Adrenal gland (tissue), 19 donors: ENCODE measurements around the gene C19orf73. TPM values are rescaled to one million over a fixed set of nuclear protein-coding genes. Genes with fewer than 3 reads are reported as not detected.

Source experiments
- DNase-seq, 7 donors: peaks; one replicate each; pipeline ENCODE4 v3.0.0-alpha.2; 2019 to 2020
- H3K27ac ChIP-seq, 5 donors: fragments of 200-600 bp; sonication (generic) in 4 of 5; 1 replicate in 3 of 5; 2 replicates in 2 of 5; pipeline versions ENCODE4 v1.5.1 to v1.8.0; 2016 to 2020; ENCODE audit warnings: mild to moderate bottlenecking in 1 of 5
- H3K27me3 ChIP-seq: fragments of 200-600 bp; 2 replicates; pipeline ENCODE4 v1.8.0; 2021
- H3K36me3 ChIP-seq, 2 donors: fragments of 200-600 bp; replicated peaks in 1 of 2; 1 replicate in 1 of 2; 2 replicates in 1 of 2; pipeline versions ENCODE4 v1.5.1 to v1.8.0; 2018 to 2022
- H3K4me1 ChIP-seq, 2 donors: fragments of 200-600 bp; replicated peaks in 1 of 2; 1 replicate in 1 of 2; 2 replicates in 1 of 2; pipeline versions ENCODE4 v1.5.1 to v1.8.0; 2018 to 2021
- H3K4me3 ChIP-seq, 4 donors: fragments of 200-600 bp; sonication (generic) in 3 of 4; one replicate each; pipeline ENCODE4 v1.5.1; 2016 to 2018
- H3K9me3 ChIP-seq, 3 donors: fragments of 200-600 bp; sonication (generic) in 1 of 3; replicated peaks in 1 of 3; 1 replicate in 2 of 3; 2 replicates in 1 of 3; pipeline versions ENCODE4 v1.5.1 to v1.8.0; 2016 to 2021
- CTCF ChIP-seq, 6 experiments: fragments of 450-650 bp in 4 of 6; fragments of 200-600 bp in 2 of 6; sonication (generic) in 1 of 6; IDR thresholded peaks; 1 replicate in 5 of 6; 2 replicates in 1 of 6; pipeline versions ENCODE4 v1.5.1 to v1.8.0; 2016 to 2021; ENCODE audit warnings: antibody characterized with exemption in 6 of 6, mild to moderate bottlenecking in 2 of 6, moderate library complexity in 1 of 6
- POLR2A ChIP-seq, 2 donors: fragments of 450-650 bp; IDR thresholded peaks; one replicate each; pipeline ENCODE4 v1.6.1; 2017; ENCODE audit warnings: antibody characterized with exemption in 2 of 2, mild to moderate bottlenecking in 2 of 2, moderate library complexity in 1 of 2
- WGBS, 4 donors: extraction: QIAGEN DNeasy Blood & Tissue Kit in 2 of 4; methylation state at CpG; one replicate each; pipeline versions ENCODE4 v1.1.5 to v1.1.7; 2013 to 2017; 5-methylcytosine and 5-hydroxymethylcytosine counted together
- intact Hi-C, 2 donors: fragments of 100-400 bp; cut with DNase I; formaldehyde crosslinking; loops; one replicate each; pipeline versions ENCODE4 v1.14.1 to v1.15.0; 2022 to 2023
- long read RNA-seq, 10 donors: library from polyadenylated mRNA in 3 of 10; unstranded in 2 of 10; stranded (forward) in 1 of 10; transcript quantifications; one replicate each; pipeline ENCODE4 v2.0.0 and lab custom pipeline, GENCODE V29; 2021 to 2026
- polyA plus RNA-seq, 3 donors: library from polyadenylated mRNA; stranded (reverse); fragments of 200-250 nt in 2 of 3; fragments of 350-450 nt in 1 of 3; fragmentation: Illumina TruSeq in 1 of 3; extraction: RNeasy Lipid Tissue Mini Kit (QIAGEN cat#74804) in 1 of 3; gene quantifications; one replicate each; pipeline ENCODE4 v1.2.3, GENCODE V29; 2013 to 2014
- total RNA-seq, 9 donors: library from RNA; depleted of rRNA in 4 of 9; stranded (reverse); fragments of >200 nt in 4 of 9; fragments of 120-200 nt in 1 of 9; fragmentation: NEBNext Ultra II Directional in 1 of 9; extraction: Animal tissue kit (Norgen Biotek cat#: 25700) in 1 of 9; gene quantifications; one replicate each; pipeline versions ENCODE4 v1.1.0 to v1.2.4, GENCODE V29; 2013 to 2023
- donor health status: healthy with polysubstance abuse.
- donor health status: Bipolar disorder and iron deficiency.
- donor health status: DM: yes; HTN: yes; CAD: no.
- donor health status: DM: no; HTN: no; CAD: no.
- donor health status: DM: no; HTN: no; CAD: no.
- donor health status: DM: yes; HTN: yes; CAD: no.

C19orf73 gene
- total RNA-seq (1 to 10 TPM in 8 of 9 donors, under 1 TPM in 1; 0.94 to 4.7 (median 1.8) TPM), polyA plus RNA-seq (1 to 10 TPM; 1.1 to 8.2 (median 4.5) TPM)
- long read RNA-seq, donor 1, partial matches to known transcripts = 0 of 2 reads
- long read RNA-seq, donor 1, other reads (novel, unspliced or antisense) = 0 of 2 reads
- long read RNA-seq, donor 2, partial matches to known transcripts = 0 of 2 reads
- long read RNA-seq, donor 2, other reads (novel, unspliced or antisense) = 0 of 2 reads
- long read RNA-seq, donor 3, partial matches to known transcripts = 0 of 4 reads
- long read RNA-seq, donor 3, other reads (novel, unspliced or antisense) = 0 of 4 reads
- long read RNA-seq, donor 4, partial matches to known transcripts = 0 of 1 reads
- long read RNA-seq, donor 4, other reads (novel, unspliced or antisense) = 0 of 1 reads
- long read RNA-seq, donor 5, partial matches to known transcripts = 0 of 2 reads
- long read RNA-seq, donor 5, other reads (novel, unspliced or antisense) = 1 of 2 reads
- long read RNA-seq, donor 6, partial matches to known transcripts = 0 of 3 reads
- long read RNA-seq, donor 6, other reads (novel, unspliced or antisense) = 0 of 3 reads
- long read RNA-seq, donor 7, partial matches to known transcripts = 5 of 8 reads
- long read RNA-seq, donor 7, other reads (novel, unspliced or antisense) = 0 of 8 reads
- long read RNA-seq, donor 8, partial matches to known transcripts = 0 of 1 reads
- long read RNA-seq, donor 8, other reads (novel, unspliced or antisense) = 0 of 1 reads
- long read RNA-seq, donor 9, partial matches to known transcripts = 0 of 3 reads
- long read RNA-seq, donor 9, other reads (novel, unspliced or antisense) = 0 of 3 reads
- long read RNA-seq, donor 10, partial matches to known transcripts = 0 of 12 reads
- long read RNA-seq, donor 10, other reads (novel, unspliced or antisense) = 12 of 12 reads

- DNase-seq = peak; percentile 95 to 97 (median 95)
- Histone ChIP-seq H3K27ac (peak within 1 kb of the TSS; percentile 87 to 98 (median 96)), H3K27me3 (no peaks in the 10 kb centered on the region), H3K4me1 (peaks cover 22 to 27% of the 10 kb centered on the region in 2 donors), H3K4me3 (peak within 1 kb of the TSS in 2 of 4 donors; percentile 44 to 61), H3K36me3 (no peaks in the 10 kb centered on the region), H3K9me3 (no peaks in the 10 kb centered on the region)
- 1% methylated on average over 24 to 85 of the region's 85 CpGs for WGBS, 4 donors
- intact Hi-C loops = no loop called here
- TF ChIP-seq POLR2A (IDR thresholded peaks at IDR 0.05) (peak; percentile 34 to 70), CTCF (IDR thresholded peaks at IDR 0.05) (peak in 4 of 6 experiments; percentile 16 to 50 (median 31))
Observed at GRCh38 chr19:49118565-49119410, at the start of gene C19orf73. Gene C19orf73, minus strand, starts transcription at chr19:49119143. Its CDS starts 121 bp downstream, at chr19:49119022.

- TF ChIP-seq CTCF (IDR thresholded peaks at IDR 0.05) = no peak
- TF ChIP-seq POLR2A (IDR thresholded peaks at IDR 0.05) = no peak
- intact Hi-C loops = no loop called here
- WGBS, 4 donors = 93 to 95% (median 94%) methylated on average over 17 to 23 of the region's 23 CpGs
- Histone ChIP-seq H3K36me3 (peaks cover 0 to 19% of the 10 kb centered on the region in 2 donors), H3K27me3 (no peaks in the 10 kb centered on the region), H3K9me3 (no peaks in the 10 kb centered on the region), H3K27ac (no peak overlapping the region), H3K4me3 (no peak overlapping the region), H3K4me1 (no peaks in the 10 kb centered on the region)
- DNase-seq = no peak
Observed at GRCh38 chr19:49168421-49168820, 49.5 kb upstream of the C19orf73 start.

- Histone ChIP-seq H3K27ac (no peak overlapping the region), H3K4me1 (no peaks in the 10 kb centered on the region), H3K4me3 (no peak overlapping the region), H3K27me3 (no peaks in the 10 kb centered on the region), H3K36me3 (peaks cover 0 to 19% of the 10 kb centered on the region in 2 donors), H3K9me3 (no peaks in the 10 kb centered on the region)
- intact Hi-C loops = no loop called here
- WGBS, 4 donors = 85 to 92% (median 87%) methylated on average over 12 to 25 of the region's 25 CpGs
- no peak for TF ChIP-seq CTCF (IDR thresholded peaks at IDR 0.05)
- no peak for TF ChIP-seq POLR2A (IDR thresholded peaks at IDR 0.05)
- no peak for DNase-seq
Observed at GRCh38 chr19:49167857-49168409, 49.0 kb upstream of the C19orf73 start.
